GM19455 (cell line): Measurements from ENCODE around the gene FCHO2.

ENCODE experiments used
- ATAC-seq: cut with Tn5 transposase; IDR thresholded peaks from one replicate; pipeline ENCODE4 v1.9.1; 2021; ENCODE audit not compliant: unreplicated experiment

The FCHO2 gene

DNA sequence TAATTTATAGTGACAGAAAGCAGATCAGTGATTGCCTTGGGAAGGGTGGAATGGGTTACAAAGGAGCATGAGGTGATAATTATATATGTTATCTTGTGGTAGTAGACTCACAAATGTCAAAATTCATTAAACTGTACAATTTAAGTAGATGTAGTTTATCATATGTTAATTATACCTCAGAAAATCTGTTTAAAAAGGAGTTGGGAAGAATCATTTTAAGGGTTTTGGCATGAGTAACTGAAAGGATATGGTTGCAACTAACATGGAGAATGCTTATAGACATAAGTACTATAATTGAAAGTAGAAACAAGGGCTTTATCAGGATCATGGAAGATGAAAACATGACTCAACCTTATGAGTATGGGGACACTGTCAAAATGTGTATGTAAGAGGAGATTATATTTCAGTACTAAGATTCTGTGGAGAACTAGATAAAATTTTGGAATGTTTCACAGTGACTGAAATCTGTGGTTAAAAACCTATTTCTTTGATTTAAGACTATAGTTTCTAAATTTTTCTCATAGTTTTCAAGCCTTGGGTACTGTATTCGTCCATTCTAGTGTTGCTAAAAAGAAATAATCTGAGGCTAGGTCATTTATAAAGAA lies 73.3 kb downstream of the FCHO2 start:
- no peak for ATAC-seq

DNA sequence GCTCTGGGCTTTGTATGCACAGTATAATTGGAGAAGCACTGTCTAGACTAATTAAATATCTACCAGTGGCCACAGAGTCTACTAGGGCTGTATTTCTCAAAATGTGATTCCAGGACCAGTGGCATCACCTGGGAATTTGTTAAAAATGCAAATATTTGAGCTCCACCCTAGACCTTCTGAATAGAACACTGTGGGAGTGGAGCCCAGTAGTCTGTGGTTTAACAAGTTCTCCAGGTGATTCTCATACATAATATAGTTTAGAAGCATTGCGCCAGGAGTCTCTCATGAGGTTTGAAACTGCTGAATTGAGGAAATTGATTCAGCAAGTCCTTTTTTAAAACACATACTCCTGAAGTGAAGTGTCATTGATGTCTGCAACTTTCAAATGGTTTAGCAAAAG lies 74.7 kb downstream of the FCHO2 start:
- ATAC-seq, result no peak

DNA sequence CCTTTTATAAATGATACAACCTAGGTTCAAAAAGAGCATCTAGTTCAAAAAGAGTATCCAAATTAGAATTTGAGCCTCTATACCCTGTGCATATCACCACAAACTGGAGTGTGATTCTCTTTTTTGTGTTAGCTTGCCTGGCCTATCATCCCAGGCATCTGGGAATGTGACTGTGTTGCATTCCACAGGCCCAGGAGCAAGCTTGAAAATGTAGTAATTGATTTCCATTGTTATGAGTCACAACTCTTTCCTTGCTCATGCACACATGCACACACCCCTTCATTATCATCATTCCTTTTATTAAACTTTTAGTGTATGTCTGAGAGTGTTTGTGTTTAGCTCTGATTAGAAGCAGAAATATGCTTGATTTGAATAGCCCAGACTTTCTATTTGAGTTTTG lies 75.2 kb downstream of the FCHO2 start:
- ATAC-seq, result no peak

DNA sequence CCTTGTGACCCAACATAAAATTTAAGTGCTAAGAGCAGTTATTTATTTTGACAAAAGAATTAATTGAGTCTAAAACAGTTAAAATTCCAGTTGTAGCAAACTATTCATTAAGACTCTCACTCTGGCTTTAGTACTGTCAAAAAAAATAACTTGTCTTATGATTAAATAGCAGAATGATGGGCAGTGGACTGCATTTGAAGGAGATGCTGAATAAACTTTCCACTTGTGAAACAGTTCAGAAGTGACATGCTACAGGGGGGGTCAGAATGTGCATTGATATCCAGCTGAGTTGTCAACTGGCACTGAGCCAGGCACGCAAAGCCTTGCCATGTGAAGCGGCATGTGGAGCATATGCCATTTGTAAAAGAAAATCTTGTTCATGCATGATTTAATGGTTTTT lies 76.0 kb downstream of the FCHO2 start:
- no peak for ATAC-seq

DNA sequence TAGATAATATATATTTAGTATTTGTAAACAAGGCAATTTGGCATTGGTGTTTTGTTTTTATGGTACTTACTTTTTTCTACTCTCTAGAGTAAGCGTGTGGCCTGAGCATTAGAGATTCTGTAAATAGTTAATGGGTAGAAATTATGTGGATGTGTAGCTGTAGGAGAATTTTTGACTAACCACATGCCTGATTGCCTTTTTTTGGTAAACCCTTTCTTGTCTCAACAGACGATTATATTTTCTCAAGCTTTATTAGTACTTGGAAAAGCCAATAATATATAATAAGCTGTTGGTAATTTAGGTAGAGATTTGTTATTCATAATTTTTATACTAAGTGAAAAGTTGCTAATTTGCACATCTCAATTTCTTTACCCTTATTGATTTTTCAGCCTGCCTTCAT lies 76.8 kb downstream of the FCHO2 start:
- ATAC-seq, result no peak

DNA sequence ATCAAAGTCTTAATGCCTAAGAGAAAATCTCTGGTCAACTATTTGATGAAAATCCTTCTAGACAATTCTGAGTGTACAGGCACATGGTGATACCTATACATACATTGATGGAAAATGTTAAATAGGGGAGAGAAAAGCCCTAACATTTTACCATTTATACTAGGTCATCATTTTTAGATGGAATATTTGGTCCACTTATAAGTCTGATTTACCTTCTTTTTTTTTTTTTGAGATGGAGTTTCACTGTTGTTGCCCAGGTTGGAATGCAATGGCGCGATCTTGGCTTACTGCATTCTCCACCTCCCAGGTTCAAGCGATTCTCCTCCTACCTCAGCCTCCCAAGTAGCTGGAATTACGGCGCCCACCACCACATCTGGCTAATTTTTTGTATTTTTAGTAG lies 81.7 kb downstream of the FCHO2 start:
- no peak for ATAC-seq

DNA sequence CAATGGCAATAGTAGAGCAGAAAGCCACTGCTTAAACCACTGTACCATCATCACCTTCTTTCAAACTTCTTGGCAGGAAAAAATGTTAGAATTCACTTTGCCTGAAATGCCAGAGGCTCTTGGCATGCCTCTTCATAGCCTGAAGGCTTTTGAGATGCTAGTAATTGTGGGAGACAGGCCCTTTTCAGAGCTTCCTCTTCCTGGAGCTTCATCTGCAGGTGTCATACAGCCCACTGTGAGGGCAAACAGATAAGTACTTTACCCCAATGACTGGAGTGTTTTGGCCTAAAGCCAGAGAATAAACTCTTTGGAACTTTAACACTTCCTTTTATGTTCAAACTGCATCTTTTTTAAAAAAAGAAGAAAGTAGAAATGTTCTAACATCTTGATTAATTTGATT lies 83.2 kb downstream of the FCHO2 start:
- no peak for ATAC-seq

DNA sequence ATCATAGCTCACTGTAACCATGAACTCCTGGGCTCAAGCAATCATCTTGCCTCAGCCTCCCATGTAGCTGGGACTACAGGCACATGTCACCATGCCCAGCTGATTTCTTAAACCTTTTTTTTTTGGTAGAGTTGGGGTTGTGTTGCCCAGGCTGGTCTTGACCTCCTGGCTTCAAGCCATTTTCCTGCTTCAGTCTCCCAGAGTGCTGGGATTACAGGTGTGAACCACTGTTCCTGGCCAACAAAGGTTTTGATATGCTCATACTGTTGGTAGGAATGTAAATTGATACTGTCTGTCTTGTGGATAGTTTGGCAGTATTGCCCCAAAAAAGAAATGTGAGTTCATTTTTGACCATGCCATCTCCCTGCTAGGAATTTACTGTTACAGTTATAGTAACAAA lies 87.2 kb downstream of the FCHO2 start:
- ATAC-seq, result no peak

DNA sequence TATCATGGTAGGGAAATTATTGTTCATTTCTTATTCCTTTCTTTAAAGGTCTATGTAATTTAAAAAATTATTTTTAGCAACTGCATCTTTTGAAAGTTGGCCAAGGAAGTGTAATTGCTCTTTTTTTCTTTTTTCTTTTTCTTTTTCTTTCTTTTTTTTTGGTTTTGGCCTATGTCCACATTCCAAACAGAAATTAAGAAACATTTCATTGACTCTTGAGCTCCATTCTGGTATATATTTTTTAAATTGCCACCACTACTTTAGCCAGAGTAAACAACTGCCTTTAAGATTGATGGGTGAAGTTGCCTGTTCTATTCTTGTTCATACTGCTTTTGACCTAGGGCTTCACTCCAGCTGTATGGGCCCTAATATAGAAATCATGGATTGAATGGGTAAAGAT lies 88.7 kb downstream of the FCHO2 start:
- no peak for ATAC-seq

DNA sequence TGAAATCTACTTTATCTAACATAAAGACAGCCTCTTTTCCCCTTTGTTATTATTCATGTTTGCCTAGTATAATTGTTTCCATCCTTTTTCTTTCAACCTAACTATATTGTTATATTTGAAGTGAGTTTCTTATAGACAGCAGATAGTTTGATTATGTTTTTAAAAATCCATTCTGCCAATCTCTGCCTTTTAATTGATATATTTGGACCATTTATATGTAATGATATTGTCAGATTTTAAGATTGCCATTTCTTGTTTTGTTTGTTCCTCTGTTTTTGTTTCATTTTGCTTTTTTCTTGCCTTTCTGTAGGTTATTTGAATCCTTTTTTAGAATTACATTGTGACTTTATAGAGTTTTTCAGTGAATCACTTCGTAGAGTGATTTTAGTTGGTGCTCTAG lies 89.8 kb downstream of the FCHO2 start:
- ATAC-seq, result no peak

DNA sequence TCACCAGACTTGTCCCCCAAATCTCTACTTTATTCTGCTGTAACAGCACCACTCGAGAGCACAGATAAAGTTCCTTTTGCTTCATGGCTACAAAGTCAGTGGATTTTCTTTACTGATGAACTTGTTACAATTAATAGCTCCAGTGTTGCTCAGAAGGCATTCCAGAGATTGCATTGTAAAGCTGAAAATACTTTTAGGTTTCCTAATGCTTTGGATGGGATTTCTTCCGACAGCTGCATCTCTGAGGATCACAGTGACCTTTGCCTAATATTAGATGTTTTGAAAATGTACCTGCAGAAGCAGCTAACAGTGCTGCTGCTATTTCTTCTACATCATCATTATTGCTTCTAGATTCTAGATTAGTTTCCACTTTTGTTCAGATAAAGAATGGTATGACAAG lies 105.8 kb downstream of the FCHO2 start:
- no peak for ATAC-seq

DNA sequence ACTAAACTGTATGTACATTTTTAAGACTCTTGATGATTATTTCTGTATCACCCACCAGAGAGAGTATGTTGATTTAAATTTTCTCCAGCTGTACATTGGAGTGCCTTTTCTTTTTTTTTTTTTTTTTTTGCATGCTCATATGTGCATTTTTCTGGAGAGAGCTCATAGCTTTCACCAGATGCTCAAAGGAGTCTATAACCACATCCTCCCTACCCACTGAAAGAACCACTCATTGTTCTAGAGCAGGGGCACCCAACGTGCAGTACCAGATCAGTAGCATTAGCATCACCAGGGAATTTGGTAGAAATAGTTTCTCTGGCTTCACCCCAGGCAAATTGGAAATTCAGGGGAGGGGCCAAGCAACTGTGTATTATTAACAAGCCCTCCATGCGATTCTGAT lies 110.6 kb downstream of the FCHO2 start:
- ATAC-seq, result no peak

DNA sequence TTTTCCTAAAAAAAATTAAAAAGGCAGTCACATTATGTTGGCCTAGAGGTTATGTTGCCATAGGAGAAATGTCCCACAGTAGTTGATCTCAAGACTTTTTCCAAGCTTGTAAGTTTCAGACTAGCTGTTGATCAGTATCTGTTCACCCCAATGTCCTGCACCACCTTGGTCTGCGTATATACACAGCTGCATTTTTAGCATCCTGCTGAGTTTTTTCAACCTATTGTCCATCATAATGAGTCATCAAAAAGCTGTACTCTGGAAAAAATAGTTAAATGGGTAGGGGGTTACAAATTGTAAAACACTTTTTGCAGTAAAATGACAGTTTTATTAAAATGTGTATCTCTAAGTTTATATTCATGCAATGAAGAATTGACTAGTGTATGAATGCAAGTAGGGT lies 111.4 kb downstream of the FCHO2 start:
- ATAC-seq, result no peak

DNA sequence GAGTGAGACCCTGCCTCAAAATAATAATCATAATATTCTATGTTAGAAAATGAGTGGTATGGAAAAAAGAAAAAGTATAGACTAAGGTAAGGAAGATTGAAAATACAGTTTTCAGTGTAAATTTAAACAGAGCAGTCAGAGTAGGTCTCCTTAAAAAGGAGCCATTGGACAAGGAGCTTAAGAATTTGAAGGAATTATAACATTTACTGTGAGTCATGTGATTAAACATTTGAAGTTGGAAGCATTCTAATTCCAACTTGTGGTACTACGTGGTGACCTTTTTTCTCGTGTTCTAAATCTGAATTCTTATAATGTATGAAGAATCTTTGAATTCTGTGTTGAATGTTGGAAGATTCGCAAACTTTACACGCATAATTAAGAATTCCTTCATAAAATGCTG lies 125.3 kb downstream of the FCHO2 start:
- ATAC-seq, result no peak

DNA sequence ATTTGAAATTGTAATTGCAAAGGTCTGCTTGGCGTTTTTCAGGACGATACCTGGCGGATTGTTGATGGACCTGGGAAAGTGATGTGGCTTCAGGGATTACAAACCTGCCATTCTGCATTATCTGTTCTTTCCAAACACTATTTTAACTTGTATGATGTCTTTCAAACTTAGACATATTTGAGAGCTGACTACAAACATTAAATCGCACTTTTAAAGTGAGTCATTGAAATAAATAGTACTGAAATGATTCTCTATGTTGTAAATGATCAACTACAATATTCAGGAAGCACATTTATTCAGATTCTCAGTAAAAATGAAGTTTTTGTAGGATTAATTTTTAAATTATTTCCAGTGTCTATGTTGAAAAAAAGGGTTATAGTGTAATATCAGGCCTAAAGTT lies 132.2 kb downstream of the FCHO2 start:
- no peak for ATAC-seq

DNA sequence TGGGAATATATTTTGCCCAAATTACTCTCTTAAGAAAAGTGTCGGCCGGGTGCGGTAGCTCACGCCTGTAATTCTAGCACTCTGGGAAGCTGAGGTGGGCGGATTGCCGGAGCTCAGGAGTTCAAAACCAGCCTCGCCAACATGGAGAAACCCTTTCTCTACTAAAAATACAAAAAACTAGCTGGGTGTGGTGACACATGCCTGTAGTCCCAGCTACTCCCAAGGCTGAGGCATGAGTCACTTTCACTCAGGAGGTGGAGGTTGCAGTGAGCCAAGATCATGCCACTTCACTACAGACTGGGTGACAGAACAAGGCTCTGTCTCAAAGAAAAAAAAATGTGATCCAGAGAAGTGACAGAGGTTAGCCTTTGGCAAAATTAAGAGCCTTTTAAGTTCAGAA lies 138.1 kb downstream of the FCHO2 start:
- no peak for ATAC-seq

DNA sequence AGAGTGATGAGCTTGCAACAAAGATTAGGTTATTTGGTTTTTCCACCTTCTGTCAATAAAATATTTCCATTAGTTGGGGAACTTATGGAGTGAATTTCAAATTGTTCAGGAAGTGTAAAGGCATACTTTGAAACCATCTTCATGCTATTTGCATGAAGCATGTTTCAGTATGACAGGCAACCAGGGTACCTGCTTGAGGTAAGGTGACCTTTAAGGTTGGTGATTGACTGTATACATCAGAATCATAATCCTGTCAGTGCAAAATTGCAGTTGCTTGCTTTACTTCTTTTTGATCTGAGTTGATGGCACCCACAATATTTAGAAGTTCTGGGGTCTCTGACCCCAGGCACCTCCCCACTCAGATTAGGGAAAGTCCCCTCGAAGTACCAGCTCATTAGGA lies 138.6 kb downstream of the FCHO2 start:
- ATAC-seq, result no peak

DNA sequence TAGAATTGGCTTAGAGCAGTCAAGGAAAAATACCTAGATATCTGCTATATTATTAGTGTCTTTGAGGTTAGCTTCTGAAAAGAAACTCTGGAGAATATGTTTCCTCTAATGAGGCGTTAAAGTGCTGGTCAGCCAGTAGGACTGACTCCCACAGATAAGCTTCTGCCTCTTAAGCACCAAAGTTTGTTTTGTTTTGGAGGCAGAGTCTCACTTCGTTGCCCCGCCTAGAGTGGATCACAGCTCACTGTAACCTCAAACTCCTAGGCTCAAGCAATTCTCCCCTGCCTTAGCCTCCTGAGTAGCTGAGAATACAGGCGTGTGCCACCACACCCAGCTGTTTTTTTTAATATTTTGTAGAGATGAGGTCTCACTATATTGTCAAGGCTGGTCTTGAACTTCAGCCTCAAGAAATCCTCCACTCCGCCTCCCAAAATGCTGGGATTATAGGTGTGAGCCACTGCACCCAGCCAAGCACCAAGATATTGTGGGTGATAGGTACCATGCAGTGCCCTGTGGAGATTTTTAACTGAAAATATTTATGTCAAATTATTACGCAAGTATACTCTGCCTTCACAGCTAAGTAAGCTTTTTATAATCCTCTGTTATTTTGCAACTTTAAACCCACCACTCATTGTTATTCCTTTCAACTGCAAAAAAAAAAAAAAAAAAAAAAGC lies 139.9 kb downstream of the FCHO2 start:
- no peak for ATAC-seq

DNA sequence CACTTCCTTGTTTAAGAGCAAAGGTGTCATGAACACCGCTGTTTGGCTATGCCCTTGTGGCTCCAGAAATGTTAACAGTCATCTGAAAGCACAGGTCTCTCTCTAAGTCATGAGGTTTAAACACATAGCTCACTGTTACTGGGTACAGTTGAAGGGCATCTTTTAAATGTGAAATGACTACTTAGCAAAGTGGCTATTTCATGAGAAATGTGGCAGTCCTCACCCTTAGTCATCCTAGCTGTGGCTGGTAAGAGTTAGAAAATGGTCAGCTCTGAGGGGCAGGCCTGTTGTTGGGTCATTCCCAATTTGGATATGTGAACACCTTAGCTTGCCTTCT lies 140.4 kb downstream of the FCHO2 start:
- no peak for ATAC-seq

DNA sequence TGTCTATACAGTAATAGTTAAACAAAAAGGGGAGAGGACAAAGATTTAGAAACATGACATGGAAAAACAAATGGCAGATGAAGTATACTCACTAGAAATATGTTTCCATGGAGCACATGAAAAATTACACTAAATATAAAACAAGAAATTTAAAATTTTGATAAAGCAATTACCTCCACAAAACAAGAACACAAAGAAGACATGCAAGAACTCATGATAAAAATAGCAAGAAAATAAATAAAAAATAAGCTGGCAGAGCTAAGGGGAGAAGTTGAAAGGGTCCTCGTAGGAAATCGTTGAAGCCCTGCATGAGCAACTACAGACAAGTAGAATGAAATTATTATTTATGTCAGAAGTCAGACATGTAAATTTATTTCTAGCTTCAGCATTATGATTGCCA lies 141.9 kb downstream of the FCHO2 start:
- ATAC-seq, result no peak

DNA sequence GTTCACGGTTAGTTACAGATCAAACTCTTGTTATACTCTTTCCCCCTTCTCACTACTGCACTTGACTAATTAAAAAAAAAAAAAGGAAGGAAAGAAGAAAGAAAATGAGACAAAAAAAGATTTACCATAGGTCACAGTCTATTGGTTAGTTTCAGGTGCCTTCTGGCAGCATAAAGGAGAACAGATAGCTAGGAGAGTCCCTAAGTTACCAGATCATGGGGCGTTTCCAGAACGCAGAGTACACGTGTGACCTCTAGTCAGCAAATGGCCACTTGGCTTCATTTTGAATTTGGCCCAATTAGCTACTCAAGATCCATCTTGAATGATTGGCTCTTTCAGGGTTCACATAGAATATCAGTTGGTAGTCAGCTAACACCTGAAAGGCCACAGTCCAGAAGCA lies 144.3 kb downstream of the FCHO2 start:
- no peak for ATAC-seq

DNA sequence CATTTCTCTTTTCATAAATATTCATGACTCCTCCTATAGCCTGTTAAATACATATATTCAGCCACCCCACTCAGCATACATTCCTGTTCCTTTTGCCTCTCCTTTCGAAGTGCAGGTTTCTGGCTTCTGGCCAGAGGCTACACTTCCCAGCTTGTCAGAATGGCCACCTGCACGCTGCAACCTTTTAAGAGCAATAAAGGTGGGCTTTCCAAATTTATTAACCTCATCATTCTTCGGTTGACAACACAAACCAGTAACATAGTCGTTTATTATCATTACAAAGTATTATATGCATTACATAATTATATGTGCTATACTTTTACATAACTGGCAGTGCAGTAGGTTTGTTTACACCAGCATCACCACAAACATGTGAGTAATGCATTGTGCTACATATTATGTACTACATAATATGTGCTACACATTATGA lies 148.0 kb downstream of the FCHO2 start:
- ATAC-seq, result no peak

DNA sequence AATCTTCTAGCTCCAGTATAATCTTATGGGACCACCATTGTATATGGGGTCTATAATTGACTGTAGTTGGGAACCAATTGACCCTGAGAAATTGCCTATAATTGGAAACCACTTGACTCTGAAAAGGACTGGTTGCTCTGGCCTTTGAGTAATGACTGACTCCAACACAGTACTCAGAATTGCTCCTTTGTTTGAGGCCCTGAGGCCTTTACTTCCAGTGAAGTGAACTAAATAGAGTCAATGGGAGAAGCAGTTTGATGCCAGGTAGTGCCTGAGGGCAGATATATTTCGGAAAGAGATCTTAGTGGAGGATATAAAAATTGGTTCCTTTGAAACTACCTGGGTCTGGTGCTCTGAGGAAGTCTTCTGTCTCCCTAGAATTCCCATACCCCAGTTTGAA lies 148.5 kb downstream of the FCHO2 start:
- no peak for ATAC-seq
